ENCODE data around the gene INPP4B.
A peak's percentile ranks its signal among the peaks of the same experiment; 100 is the strongest.

Gene INPP4B

DNA sequence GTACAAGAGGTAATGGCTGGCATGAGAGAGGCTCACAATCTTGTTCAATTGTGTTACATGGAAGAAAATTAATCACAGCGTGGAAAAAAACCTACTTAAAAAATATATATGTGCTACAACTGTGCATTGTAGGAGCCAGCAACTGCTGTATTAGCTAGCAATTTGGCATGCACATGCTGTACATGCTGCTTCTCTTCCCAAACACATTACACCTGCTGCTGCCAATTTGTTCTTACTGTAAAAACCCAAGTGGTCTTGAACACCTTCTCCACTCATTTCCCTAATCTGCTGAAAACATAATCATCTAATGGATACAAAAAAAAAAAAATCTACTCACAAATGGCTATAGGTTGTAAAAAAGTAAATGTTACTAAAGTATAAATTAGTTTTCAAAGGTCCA lies 264.2 kb downstream of the INPP4B start:
- no peak for DNase-seq (ENCODE audit: low read depth in 2 of 2)

DNA sequence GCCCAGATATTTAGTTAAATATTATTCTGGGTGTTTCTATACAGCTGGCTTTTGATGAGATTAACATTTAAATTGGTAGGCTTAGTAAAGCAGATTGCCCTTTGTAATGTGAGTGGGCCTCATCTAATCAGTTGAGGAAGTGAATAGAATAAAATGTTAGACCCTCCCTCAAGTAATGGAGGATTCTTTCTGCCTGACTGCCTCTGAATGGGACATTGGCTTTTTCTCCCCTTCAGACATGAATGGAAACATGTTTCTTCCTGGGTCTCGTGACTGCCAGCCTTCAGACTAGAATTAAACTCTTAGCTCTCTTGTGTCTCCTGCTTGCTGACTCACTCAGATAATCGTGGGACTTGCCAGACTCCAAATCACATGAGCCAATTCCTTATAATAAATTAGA lies 266.7 kb downstream of the INPP4B start:
- no peak for DNase-seq (ENCODE audit: low read depth in 2 of 2)

DNA sequence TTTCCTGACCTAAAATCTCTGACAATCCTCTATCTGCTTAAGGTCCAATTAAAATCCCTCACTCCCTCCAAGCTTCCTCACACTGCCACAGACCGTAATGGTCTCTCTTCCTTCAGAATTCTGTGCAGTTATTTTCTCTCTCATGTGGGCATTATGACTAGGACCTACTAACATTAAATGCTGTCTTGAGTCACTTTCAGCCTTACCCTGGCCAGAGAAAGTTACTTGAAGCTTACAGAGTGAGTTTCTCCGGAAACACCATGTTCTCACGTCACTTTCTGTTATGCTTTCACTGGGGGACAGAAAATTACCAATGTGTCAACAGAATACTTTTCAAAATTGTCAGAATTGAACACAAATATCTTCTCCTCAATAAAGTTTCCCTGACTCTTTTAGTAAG lies 271.8 kb downstream of the INPP4B start:
- no peak for DNase-seq (ENCODE audit: low read depth in 2 of 2)

DNA sequence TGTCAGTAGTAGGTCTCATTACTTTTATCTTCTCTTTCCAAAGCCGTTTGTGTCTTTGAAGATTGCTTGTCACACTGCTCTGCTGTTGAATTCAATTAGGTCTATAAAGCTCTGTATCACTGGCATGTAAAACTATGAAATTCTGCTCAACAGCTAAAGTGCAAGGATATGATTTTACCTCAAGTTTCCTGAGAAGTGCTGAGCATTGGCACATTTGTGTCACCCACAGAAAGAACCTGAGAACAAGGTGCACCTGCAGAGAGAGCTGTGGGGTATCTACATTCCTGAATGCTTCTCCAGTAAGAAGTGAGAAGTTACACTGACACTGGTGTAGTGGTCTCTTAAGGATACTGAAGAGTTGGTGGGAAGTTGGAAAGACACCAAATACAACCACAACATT lies 274.0 kb downstream of the INPP4B start:
- no peak for DNase-seq (ENCODE audit: low read depth in 2 of 2)

DNA sequence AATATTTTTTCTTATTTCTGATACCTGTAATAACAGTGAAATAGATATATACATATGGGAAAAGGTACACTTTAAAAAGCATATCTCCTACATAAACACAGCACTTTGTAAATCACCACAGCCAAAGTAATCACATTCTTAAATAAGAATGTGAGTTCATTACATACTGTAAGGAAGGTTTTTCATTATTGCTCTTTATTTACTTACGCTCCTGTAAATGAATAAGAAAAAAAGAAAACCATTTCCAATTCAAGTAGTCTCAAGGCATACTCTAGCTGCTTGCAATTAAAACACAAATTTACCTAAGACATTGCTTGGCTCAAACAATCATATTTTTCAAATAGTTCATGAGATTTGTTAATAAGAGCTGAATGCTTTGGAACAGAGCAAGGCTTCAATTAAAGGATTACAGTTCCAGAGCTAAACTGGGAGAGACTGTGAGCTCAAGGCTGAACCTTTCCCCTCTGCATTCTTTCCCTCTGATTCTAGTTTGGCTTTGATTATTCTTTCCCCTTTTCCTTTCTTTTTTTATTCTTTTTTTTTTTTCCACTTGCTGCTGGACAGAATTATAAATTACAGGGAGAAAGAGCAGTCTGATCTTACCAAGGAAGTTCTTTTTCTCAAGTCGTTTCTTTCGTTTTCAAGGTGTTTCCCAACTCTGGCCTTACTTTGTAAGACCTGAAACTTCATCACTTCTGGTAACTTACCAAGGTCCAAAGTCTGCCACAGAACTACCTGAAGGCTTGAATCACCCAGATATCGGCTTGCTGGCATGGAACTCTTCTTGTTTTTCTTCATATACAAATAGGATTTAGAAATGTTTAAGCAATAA lies 278.3 kb downstream of the INPP4B start:
- DNase-seq (ENCODE audit: low read depth in 2 of 2) = no peak

DNA sequence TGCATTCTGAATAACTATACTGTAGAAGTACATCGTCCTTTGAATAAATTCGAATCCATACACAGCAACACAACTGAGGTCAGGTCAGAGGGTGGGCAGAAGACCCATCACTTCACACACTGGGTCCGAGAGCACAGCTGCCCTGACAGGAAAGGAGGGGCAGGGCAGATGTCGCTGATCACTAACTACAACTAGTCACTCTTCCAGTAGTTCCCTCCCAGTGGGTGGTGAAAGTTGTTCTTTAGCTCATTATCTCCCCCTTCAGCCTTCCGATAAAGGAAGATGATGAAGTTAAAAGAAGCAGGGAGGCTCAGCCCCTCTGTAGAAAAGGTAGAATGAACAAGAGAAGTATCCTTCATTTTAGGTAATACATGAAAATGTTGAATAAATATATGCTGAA lies 278.9 kb downstream of the INPP4B start:
- DNase-seq (ENCODE audit: low read depth in 2 of 2) = peak in 1 of 2 donors; percentile 19

DNA sequence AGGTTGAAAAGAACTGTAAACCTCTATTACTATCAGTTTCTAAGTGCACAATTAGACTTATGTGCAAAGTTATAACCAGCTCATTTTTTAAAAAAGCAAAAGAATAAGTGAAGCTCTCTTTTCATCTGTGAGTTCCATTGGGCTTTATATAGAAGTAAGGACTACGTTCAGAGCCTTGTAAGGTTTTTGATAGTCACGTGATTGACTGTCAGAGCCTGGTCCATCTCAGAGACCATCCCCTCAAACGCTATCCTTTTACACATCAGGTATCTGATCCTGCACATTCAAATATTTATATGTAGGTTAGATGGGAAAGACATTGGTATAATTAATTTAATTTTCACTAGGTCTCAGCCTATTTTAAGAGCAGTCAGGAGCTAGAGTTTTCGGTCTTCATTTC lies 279.3 kb downstream of the INPP4B start:
- no peak for DNase-seq (ENCODE audit: low read depth in 2 of 2)

DNA sequence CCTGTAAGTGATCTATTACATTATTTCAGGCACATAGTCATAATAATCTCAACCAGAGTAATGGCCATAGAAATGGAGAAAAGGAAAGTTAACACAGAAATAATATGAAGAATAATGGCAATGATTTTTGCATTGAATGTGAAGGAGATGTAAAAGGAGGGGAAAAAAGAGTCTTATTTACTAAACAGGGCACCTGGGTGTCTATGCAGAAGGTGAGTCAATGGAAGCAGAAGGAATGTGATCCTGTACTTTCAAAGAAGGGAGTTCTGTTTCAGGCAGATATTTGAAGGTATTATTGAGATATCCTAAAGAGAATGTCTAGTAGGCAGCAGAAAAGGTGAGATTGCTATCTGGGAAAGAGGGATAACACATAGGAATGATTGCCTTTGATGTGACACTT lies 279.9 kb downstream of the INPP4B start:
- DNase-seq (ENCODE audit: low read depth in 2 of 2) = no peak

DNA sequence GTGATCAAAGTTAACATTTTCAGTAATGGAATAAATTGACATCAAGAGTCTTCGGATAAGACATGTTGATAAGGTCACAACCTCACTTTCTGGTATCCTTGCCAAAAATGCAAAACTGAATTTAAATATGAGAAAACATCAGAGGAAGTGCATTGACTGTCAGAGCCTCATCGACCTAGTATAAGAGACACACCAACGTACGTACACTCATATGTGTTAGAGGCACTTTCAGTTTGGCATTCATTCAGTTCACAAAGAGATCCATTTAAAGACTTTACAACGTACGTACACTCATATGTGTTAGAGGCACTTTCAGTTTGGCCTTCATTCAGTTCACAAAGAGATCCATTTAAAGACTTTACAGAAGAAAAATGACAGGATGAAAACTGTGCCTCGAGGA lies 280.3 kb downstream of the INPP4B start:
- no peak for DNase-seq (ENCODE audit: low read depth in 2 of 2)

DNA sequence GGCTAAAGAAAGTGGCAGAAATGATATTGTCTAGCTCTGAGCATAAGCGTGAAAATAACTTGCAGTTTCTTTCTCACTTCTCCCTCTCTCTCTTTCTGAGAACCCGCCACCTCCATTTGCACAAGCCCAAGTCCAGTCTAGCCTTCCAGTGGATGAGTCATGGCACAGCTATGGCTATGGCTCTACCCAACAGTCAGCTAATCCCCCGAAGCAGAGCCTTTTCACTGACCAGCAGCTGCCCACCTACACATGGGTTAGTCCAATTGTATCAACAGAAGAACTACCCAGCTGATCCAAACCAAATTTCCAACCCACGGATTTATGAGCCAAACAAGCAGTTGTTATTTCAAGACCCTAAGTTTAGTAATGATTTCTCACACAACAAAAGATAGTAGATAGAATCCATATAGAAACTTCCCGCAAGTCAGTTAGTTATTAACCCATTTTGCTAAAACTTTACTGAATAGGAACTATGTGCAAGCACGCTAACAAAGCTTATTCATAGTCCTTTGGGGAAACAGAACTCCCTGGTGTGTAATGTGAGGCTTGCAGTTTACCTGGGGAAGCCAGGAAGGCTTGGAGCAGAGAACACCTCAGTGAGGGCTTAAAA lies 282.3 kb downstream of the INPP4B start:
- DNase-seq (ENCODE audit: low read depth in 2 of 2) = no peak

DNA sequence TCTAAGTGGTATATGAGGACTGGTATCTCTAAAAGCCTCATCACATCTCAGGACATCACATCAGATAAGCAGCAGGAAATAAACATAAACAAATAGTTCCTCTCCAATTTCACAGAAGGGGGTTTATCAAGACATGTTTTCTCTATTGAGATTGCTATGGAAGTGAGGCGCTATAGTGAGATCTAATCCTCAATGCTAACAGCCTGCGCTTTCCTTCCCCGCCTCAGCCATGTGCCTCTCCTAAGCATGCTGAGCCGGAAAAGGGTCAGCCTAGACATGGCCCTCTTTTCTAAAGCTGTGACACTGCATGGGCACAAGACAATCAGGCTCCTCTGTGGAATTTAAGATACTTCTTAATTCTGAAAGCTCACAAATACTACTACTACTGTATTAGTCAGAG lies 286.1 kb downstream of the INPP4B start:
- no peak for DNase-seq (ENCODE audit: low read depth in 2 of 2)

DNA sequence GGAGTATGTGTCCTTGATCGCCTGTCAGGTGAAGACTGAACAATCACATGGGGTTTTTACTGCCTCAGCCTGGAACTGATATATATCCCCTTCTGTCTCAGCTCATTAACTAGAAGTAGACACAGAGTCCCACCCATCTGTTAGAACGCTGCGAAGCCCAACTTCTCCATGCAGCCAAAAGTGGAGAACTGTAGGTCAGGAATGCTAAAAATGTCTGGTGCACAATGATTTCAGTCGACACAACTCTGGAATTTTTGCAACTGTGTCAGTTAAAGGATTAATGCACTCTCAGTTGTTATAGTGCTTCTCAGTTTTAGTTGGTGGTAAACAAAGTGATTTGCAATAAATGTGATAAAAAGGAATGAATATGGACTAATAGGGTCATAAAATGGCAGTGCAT lies 287.2 kb downstream of the INPP4B start:
- no peak for DNase-seq (ENCODE audit: low read depth in 2 of 2)

DNA sequence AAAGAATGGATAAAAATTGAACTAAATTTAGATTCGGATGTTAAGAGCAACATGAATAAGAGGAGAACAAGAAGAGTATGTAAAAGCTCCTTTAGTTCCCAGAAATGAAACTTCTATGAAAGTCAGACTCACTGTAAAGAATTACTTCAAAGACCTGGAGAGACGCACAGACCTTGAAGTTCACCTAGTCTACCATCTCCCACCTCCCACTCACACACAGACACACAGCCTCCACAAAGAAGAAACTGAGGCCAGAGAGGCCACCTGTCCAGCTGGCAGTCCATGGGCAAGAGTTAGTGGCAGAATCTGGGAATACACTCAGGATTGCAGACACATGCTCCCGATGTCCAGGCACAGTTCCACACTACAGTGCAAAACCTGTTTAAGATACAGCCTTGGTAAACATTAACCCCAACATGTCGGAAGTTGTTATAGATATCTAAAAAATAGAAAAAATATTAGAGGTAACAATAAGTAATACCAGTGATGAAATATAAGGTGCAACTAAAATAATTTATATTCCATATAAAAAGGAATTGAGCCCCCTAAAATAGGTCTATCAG lies 288.8 kb downstream of the INPP4B start:
- no peak for DNase-seq (ENCODE audit: low read depth in 2 of 2)

DNA sequence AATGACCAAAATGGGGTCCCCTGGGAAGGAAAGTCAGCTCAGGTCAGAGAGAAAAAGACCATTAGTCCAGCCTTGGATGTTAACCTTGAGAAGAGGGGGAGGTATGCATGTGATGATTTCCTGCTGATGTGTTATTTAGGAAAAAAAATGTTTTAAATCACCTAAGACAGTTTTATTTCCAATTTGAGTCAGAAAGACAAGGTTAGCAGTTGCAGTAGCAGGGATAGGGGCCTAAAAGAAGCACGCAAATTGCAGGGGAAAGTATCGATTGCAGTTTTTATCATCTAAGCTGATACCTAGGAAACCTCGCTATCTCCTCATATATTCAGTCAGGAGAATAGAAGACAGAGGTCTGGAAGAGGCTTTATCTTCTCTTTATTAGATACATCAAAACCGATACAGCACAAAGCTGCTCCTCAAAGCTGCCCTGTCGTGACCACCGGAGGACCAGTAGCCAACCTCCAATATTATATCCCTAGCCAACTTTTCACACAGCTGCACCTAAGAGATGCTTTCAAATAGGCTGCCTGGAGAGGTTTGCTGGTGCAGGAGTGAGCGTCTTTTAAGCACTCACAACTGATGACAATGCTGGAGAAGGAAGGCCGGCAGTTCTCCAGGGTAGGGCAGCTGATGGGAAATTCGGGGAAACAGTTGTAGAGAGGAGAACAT lies 289.4 kb downstream of the INPP4B start:
- DNase-seq (ENCODE audit: low read depth in 2 of 2) = no peak

DNA sequence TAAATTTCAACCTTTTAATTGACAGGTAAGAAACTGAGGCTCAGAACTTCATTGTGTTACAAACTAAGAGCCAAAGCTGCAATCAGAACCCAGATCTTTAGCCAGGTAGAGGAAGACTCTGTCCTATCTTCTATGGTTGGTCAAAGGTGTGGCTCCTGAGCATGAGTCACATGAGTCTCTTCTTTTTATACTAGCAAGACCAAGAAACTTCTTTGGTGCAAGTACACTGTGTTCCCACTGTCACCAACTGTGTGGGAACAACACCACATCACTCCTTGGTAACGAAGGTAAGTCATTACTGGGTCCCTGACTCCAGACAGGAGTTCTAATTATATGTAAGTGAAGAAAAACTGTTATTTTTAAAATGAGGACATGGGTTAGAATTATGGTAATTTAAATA lies 290.1 kb downstream of the INPP4B start:
- no peak for DNase-seq (ENCODE audit: low read depth in 2 of 2)

DNA sequence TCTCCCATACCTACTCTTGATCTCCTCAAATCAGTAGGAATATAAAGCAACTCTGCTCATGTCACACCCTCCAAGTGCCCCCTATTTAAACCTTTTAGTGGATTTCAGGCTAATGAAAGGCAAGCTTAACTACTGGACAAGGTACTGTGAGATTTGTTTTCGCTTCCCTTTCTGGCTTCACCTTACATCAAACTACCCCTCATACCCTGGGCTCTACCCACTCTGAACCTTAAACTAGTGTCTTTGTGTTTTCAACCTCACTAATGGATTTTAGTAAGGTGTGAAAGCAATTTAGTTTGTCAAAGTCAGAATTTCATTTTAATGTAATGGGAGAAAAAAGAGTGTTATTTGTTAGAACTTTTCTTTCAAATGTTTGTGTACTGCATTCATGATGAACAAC lies 291.7 kb downstream of the INPP4B start:
- no peak for DNase-seq (ENCODE audit: low read depth in 2 of 2)

DNA sequence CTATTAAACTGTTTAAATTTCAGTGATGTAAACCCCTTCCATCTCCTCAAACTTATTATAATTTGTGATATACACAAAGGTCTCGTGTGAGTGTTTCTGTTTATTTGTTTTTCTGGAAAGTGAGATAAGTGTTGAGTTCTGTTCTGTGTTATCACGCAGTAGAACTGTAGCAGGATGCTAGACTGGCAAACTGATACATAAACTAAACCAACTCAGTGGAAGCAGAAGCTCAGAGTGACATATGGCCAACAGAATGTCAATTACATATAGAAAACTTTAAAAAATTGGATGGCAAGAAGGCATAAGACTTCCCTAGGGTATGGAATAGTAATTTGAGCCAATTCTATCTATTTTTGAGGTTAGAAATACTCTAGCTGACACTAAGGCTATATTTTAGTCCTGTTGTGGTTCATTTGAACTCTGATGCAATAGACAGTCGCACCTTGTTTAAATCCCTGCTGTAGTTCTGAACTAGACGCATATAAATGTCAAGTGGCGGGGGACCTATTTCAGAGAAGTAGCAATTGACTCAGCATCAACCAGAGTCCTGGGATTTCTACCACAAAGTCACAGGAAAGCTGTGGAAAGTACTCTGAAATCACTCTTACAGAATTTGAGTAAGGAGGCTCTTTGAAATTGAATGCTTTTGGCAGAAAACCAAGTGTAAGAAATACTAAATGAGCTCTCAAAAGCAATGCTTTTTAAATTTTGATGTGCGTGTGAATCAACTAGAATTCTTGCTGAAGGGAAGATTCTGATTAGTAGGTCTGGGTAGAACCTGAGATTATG lies 294.4 kb downstream of the INPP4B start:
- no peak for DNase-seq (ENCODE audit: low read depth in 2 of 2)

DNA sequence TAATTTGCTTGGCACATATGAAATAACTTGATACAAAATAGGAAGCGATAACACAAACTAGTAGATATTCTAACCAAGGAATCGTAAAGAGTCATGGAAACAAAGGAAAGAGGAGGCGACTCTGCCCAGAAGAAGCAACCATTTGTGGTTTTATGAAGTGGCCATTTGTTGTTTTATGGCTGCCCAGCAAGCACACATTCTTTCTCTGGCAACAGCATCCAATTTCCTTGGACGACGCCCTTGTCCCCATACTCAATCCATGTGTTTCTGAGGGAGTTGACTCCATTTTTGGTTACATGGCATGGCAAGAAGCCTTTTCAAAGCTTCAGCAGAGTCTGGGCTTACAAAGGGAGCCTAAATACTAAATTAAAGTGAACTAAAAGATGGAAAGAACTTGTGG lies 295.1 kb downstream of the INPP4B start:
- no peak for DNase-seq (ENCODE audit: low read depth in 2 of 2)

DNA sequence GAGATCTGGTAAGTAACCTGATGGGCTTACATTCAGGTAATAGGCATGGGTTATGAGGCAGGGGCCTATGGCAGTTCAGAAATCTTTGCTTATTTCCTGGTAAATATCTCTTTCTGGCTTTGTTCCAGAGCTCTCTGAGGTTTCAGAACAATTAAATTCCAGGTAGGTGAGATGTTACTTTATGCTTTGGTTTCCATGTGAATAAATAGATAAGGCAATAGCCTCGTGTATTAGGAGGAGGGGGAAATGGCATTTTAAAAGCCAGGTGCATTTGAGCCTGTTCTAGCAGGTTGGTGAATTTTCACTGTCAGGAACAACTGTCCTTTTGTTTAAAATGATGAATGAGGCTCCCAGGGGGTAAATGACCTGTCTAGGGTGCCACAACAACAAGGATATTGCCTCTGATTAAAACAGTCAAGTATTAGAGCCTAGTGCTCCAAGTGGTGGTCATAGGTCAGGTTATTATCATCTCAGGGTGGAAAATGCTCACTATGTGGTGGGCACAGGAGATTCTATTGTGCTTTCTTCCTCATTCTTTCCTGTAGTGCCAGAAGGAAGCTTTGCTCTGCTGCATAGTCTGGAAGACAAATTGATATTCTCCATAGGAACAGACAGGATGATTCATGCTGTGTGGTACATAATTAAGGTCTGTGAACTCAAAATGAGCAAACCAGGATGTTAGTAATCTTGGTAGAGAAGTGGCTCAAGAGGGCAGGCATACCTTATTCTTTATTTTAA lies 296.2 kb downstream of the INPP4B start:
- no peak for DNase-seq (ENCODE audit: low read depth in 2 of 2)

DNA sequence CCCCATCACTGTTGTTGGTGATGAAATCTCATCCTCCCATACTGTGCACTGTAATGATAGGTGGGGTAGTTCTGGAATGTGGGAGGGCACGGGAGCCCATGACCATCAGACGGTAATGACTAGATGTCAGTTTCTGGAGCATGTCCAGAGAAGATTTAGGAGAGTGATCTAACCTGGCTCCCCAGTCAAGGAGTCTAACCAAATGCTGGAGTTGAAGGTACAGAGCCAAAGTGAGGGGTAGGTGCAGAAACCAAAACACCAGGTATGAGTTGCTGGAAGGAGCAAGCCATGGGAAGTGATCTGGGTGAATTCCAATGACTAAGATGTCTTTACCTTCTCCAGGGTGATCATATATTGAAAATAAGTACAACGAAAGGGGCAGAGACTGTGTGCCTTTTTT lies 296.9 kb downstream of the INPP4B start:
- DNase-seq (ENCODE audit: low read depth in 2 of 2) = no peak

DNA sequence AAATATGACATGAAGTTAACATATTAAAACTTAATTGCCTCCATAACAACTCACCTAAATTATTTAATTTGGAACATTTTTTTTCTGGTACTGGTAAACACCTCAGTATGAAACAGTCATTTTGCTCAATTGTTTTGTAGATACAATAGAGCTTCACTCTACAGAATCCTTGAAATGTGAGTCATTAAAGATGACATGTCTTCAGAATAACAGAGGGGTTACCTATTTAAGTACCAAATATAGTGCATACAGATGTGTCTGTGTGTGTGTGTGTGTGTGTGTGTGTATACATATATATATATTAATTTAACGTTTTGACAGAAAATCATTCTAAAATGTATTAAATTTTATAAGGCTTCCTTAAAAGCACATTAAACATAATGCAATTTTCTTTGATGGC lies 297.6 kb downstream of the INPP4B start:
- no peak for DNase-seq (ENCODE audit: low read depth in 2 of 2)
